ENCODE results near the gene MRPL23.

DNA sequence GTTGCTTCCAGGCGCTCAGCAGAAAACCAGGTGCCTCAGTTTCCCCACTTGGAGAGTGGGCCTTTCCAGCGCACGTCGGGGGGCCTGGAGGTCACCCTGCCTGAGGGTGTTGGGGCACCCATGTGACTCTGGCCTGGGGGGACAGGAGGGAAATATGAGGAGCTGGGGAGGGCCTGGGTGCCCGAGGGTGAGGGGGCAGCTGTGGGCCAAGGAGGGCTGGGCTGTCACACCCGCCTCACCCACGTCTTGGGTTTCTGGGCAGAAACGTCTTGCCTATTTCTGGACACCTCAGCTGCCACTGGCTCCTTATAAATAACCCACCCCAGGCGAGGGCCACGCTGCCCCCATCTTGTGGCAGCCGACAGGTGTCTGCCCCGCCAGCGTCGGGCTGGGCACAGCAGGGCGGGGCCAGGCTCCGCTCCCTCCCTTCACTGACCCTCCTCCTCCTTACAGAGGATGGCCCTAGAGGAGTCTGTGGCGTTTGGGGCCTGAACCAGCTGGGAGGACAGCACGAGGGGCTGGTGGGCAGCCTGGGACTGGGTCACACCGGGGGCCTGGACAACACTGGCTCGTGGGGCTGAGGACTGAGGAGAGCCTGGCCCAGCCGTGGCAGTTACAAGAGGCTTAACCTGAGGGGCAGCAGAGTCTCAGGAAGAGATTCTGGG, 26.1 kb upstream of the MRPL23 start:
- TF ChIP-seq, protein P1, sequence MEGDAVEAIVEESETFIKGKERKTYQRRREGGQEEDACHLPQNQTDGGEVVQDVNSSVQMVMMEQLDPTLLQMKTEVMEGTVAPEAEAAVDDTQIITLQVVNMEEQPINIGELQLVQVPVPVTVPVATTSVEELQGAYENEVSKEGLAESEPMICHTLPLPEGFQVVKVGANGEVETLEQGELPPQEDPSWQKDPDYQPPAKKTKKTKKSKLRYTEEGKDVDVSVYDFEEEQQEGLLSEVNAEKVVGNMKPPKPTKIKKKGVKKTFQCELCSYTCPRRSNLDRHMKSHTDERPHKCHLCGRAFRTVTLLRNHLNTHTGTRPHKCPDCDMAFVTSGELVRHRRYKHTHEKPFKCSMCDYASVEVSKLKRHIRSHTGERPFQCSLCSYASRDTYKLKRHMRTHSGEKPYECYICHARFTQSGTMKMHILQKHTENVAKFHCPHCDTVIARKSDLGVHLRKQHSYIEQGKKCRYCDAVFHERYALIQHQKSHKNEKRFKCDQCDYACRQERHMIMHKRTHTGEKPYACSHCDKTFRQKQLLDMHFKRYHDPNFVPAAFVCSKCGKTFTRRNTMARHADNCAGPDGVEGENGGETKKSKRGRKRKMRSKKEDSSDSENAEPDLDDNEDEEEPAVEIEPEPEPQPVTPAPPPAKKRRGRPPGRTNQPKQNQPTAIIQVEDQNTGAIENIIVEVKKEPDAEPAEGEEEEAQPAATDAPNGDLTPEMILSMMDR (IDR thresholded peaks at IDR 0.05; ENCODE audit: poor library complexity): no peak
- TF ChIP-seq EZH2 (IDR thresholded peaks at IDR 0.05; ENCODE audit: borderline replicate concordance) (no peak), EZH2phosphoT487 (IDR thresholded peaks at IDR 0.05; ENCODE audit: low read depth, severe bottlenecking, unreplicated experiment) (no peak)

Measured in hepatocyte (in vitro differentiated cells).